Mucosa of descending colon (tissue), 3 donors: ENCODE measurements around the gene ANO3. TPM values are rescaled to one million over a fixed set of nuclear protein-coding genes. Genes with fewer than 3 reads are reported as not detected.

Experiments
- ATAC-seq: fragments of 200-7000 bp; cut with Tn5 transposase; one replicate; pipeline ENCODE4 v1.9.1; 2020; ENCODE audit warnings: mild to moderate bottlenecking, moderate library complexity
- DNase-seq, 3 donors: peaks; one replicate each; pipeline ENCODE4 v3.0.0-alpha.2; 2020
- H3K36me3 ChIP-seq: fragments of 200-600 bp; one replicate; pipeline ENCODE4 v1.8.0; 2021; ENCODE audit warnings: low read depth, mild to moderate bottlenecking
- H3K4me1 ChIP-seq: fragments of 200-600 bp; one replicate; pipeline ENCODE4 v1.8.0; 2021; ENCODE audit warnings: low read depth, mild to moderate bottlenecking
- H3K4me3 ChIP-seq: fragments of 200-600 bp; one replicate; pipeline ENCODE4 v1.8.0; 2021; ENCODE audit warnings: mild to moderate bottlenecking
- H3K9me3 ChIP-seq: fragments of 200-600 bp; one replicate; pipeline ENCODE4 v1.8.0; 2021; ENCODE audit warnings: mild to moderate bottlenecking
- CTCF ChIP-seq: fragments of 200-600 bp; IDR thresholded peaks from one replicate; pipeline ENCODE4 v1.8.0; 2022; ENCODE audit warnings: antibody characterized with exemption, mild to moderate bottlenecking
- intact Hi-C, 2 donors: fragments of 100-400 bp; cut with DNase I in 1 of 2; cut with micrococcal nuclease in 1 of 2; formaldehyde crosslinking; loops; one replicate each; pipeline versions ENCODE4 v1.11.0 to v1.11.1; 2022; cut with DNase I, micrococcal nuclease
- total RNA-seq, 3 donors: library from RNA; stranded (reverse); fragmentation: NEBNext Ultra II Directional in 2 of 3; extraction: Animal tissue kit (Norgen Biotek cat#: 25700) in 2 of 3; gene quantifications; one replicate each; pipeline versions ENCODE4 v1.2.1 to v1.2.4, GENCODE V29; 2021 to 2023
- donor health status: DM: no; HTN: no; CAD: no; lungs with moderate emphysema.
- donor health status: DM: no; HTN: no; CAD: no.
- donor health status: DM: no; HTN: yes; CAD: no.

The ANO3 gene
- total RNA-seq, 3 donors from 2014 or later: 0.31 to 1.3 (median 0.35) TPM

DNA sequence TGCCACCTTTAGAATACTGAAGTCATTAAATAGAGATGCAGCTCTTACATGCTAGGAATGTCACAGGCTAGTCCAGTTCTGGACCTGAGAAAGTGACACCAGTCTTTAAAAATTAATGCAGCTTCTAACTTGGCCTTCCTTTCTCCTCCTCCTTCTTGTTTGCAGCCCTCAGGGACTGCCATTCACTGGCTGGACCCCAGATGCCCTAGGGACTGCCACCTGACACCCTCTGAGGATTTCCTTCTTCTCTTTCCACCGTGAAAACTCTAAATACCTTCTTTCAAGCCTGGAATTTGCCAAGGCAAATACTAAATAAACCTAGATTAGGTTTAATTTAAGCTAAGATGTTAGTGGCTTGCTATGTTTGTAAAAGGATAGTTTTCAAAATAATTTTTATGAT lies 161.7 kb downstream of the ANO3 start:
- DNase-seq (no peak), ATAC-seq (no peak)
- intact Hi-C loops: no loop called here
- H3K36me3 ChIP-seq: no peaks in the 10 kb centered on the region
- no peak overlapping the region for H3K4me3 ChIP-seq
- no peak for TF ChIP-seq CTCF
- no peaks in the 10 kb centered on the region for H3K9me3 ChIP-seq
- H3K4me1 ChIP-seq: no peaks in the 10 kb centered on the region

DNA sequence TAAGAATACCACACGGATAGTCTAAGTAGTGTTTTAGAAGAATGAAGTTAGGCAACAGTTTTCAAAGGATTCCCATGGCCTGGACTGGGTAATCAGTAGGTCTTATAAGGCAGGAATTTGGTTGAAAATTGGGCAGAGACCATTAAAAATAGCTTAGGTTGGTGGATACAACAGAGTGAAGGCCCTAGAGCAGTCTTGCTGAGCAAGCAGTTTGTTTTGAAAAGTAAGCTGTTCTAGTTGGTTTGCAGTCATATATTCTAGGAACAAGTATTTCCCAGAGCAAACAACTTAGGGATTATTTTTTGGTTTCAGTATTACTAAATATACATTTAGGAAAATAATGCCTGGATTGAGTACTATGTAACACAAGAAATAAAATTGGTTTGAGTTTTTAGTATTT lies 175.3 kb downstream of the ANO3 start:
- Histone ChIP-seq H3K36me3 (no peaks in the 10 kb centered on the region), H3K4me3 (no peak overlapping the region), H3K9me3 (no peaks in the 10 kb centered on the region), H3K4me1 (no peaks in the 10 kb centered on the region)
- ATAC-seq: no peak
- no peak for DNase-seq
- intact Hi-C loops: no loop called here
- no peak for TF ChIP-seq CTCF

DNA sequence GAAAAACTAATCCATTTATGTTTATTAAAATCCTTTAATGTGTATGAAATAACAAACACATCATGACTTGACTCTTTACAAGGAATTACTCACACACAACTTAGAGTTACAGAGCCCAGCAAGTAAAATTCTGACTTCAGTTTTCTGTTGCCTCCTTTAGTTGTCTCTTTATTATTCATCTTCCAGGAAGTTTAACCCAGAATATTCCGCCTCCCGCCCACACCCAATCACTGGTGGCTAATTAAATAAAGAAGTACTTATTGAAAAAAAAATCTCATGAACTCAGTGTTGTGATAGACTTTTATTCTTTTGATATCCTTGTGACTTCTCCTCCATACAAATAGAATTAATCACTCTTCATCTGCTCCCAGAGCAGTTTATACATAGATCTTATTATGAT lies 178.2 kb downstream of the ANO3 start:
- DNase-seq: no peak
- Histone ChIP-seq H3K4me1 (no peaks in the 10 kb centered on the region), H3K4me3 (no peak overlapping the region), H3K36me3 (no peaks in the 10 kb centered on the region), H3K9me3 (no peaks in the 10 kb centered on the region)
- ATAC-seq: no peak
- intact Hi-C loops: no loop called here
- TF ChIP-seq CTCF: no peak

DNA sequence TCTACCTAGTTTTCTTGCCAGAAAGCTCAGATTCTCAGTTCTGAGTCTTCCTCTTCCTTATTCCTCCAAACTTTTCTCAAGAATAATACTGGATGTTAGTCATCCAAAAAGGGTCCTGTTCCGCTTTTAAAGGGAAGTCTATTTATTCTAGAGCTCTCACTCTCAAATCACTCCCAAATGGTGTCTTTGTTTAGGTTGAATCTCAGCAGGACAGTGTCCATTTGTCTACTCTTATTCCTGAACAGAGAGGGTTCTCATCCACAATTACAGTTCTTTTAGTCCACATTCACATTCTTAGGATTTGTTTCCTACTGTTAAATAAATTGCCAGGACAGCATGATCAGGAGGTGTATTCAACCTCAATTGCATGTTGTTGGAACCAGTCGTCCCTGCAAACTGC lies 178.8 kb downstream of the ANO3 start:
- TF ChIP-seq CTCF: no peak
- no peak for ATAC-seq

GRCh38 chr11:26512196-26512595 lies 180.3 kb downstream of the ANO3 start:
- no peak for ATAC-seq
- TF ChIP-seq CTCF: no peak
- intact Hi-C loops: no loop called here

More for the DNA sequence above, 178.8 kb downstream of the ANO3 start:
- Histone ChIP-seq H3K4me3 (no peak overlapping the region), H3K36me3 (no peaks in the 10 kb centered on the region), H3K9me3 (no peaks in the 10 kb centered on the region), H3K4me1 (no peaks in the 10 kb centered on the region)
- intact Hi-C loops: no loop called here
- DNase-seq: no peak

DNA sequence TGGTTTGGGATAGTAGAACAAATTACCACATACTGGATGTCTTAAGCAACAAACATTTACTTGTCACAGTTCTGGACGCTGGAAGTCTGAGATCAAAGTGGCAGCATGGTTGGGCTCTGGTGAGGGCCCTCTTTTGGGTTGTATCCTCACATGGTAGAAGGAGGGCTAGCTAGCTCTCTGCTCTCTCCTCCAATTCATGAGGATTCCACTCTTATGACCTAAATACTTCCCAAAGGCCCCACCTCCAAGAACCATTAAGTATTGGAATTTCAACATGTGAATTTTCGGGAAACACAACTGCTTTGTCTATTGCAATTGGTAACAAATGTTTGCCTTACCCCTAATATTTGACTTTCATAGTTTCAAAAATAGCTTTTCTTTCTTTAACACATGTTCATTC lies 187.5 kb downstream of the ANO3 start:
- DNase-seq (no peak), ATAC-seq (no peak)
- Histone ChIP-seq H3K4me1 (no peaks in the 10 kb centered on the region), H3K9me3 (no peaks in the 10 kb centered on the region), H3K36me3 (no peaks in the 10 kb centered on the region), H3K4me3 (no peak overlapping the region)
- intact Hi-C loops: no loop called here
- TF ChIP-seq CTCF: no peak

More at GRCh38 chr11:26512196-26512595, 180.3 kb downstream of the ANO3 start:
- DNase-seq: no peak
- no peaks in the 10 kb centered on the region for H3K9me3 ChIP-seq
- H3K36me3 ChIP-seq: no peaks in the 10 kb centered on the region
- no peaks in the 10 kb centered on the region for H3K4me1 ChIP-seq
- no peak overlapping the region for H3K4me3 ChIP-seq
